CD14-positive monocyte (primary cell): ENCODE data around the gene CUX1. TPM values are rescaled to one million over a fixed set of nuclear protein-coding genes. Genes with fewer than 3 reads are reported as not detected.

Source experiments
- DNase-seq, 3 donors: peaks; one replicate each; pipeline ENCODE4 v3.0.0-alpha.2; 2011 to 2022
- H2AFZ ChIP-seq: 2 replicates; pipeline ENCODE4 v1.6.0; 2012; ENCODE audit warnings: mild to moderate bottlenecking, low read depth, low read length, inconsistent platforms; ENCODE audit not compliant: insufficient read depth, poor library complexity, severe bottlenecking
- H3K27ac ChIP-seq, 2 donors: 1 replicate in 1 of 2; 2 replicates in 1 of 2; pipeline ENCODE4 v1.5.1; 2012 to 2013; ENCODE audit warnings: low read length in 2 of 2, control low read depth in 1 of 2, inconsistent platforms in 1 of 2, low read depth in 1 of 2, mild to moderate bottlenecking in 1 of 2
- H3K27me3 ChIP-seq, 2 donors: one replicate each; pipeline versions ENCODE4 v1.6.0 to v1.6.1; 2011 to 2013; ENCODE audit warnings: low read length in 2 of 2; ENCODE audit not compliant: control insufficient read depth in 2 of 2, insufficient read depth in 2 of 2
- H3K36me3 ChIP-seq, 2 donors: replicated peaks in 1 of 2; 1 replicate in 1 of 2; 2 replicates in 1 of 2; pipeline versions ENCODE4 v1.5.1 to v1.6.1; 2012 to 2013; ENCODE audit warnings: low read length in 2 of 2, control low read depth in 1 of 2, inconsistent platforms in 1 of 2, mild to moderate bottlenecking in 1 of 2; ENCODE audit not compliant: insufficient read depth in 2 of 2, control insufficient read depth in 1 of 2
- H3K4me1 ChIP-seq, 2 donors: 1 replicate in 1 of 2; 2 replicates in 1 of 2; pipeline versions ENCODE4 v1.5.1 to v1.6.1; 2012 to 2013; ENCODE audit warnings: low read length in 2 of 2, control low read depth in 1 of 2, inconsistent platforms in 1 of 2, mild to moderate bottlenecking in 1 of 2, moderate library complexity in 1 of 2; ENCODE audit not compliant: insufficient read depth in 2 of 2, control insufficient read depth in 1 of 2
- H3K4me2 ChIP-seq: replicated peaks from 2 replicates; pipeline ENCODE3; 2012; ENCODE audit warnings: low read length, moderate library complexity, mild to moderate bottlenecking; ENCODE audit not compliant: poor library complexity, severe bottlenecking; ENCODE audit errors: extremely low read depth
- H3K4me3 ChIP-seq, 3 experiments: fragments of 200-600 bp in 1 of 3; sonication (generic) in 1 of 3; replicated peaks in 1 of 3; 1 replicate in 2 of 3; 2 replicates in 1 of 3; pipeline ENCODE4 v1.5.1; 2011 to 2013; ENCODE audit warnings: low read length in 3 of 3, mild to moderate bottlenecking in 3 of 3, control low read depth in 2 of 3, low read depth in 2 of 3, inconsistent platforms in 1 of 3, moderate library complexity in 1 of 3
- H3K79me2 ChIP-seq: 2 replicates; pipeline ENCODE4 v1.6.0; 2012; ENCODE audit warnings: mild to moderate bottlenecking, control low read depth, inconsistent platforms, low read length, moderate library complexity; ENCODE audit not compliant: insufficient read depth
- H3K9ac ChIP-seq: 2 replicates; pipeline ENCODE4 v1.6.0; 2017; ENCODE audit warnings: low read length, mild to moderate bottlenecking; ENCODE audit not compliant: insufficient read depth, poor library complexity, severe bottlenecking
- H3K9me3 ChIP-seq, 2 donors: replicated peaks in 1 of 2; 1 replicate in 1 of 2; 2 replicates in 1 of 2; pipeline versions ENCODE4 v1.5.1 to v1.6.1; 2012 to 2013; ENCODE audit warnings: low read length in 2 of 2, control low read depth in 1 of 2; ENCODE audit not compliant: control insufficient read depth in 1 of 2, insufficient read depth in 1 of 2
- H4K20me1 ChIP-seq: 2 replicates; pipeline ENCODE4 v1.6.0; 2012; ENCODE audit warnings: mild to moderate bottlenecking, low read length, control low read depth, moderate library complexity; ENCODE audit not compliant: insufficient read depth
- H3K27ac Mint-ChIP-seq, 7 donors: one replicate each; pipeline ENCODE4 v1.8.0; 2020; ENCODE audit warnings: mild to moderate bottlenecking in 7 of 7, mixed read lengths in 7 of 7, moderate library complexity in 6 of 7, inconsistent platforms in 2 of 7
- H3K27me3 Mint-ChIP-seq, 3 donors: one replicate each; pipeline ENCODE4 v1.8.0; 2021 to 2022; ENCODE audit warnings: low read depth in 3 of 3, mild to moderate bottlenecking in 3 of 3, mixed read lengths in 3 of 3, moderate library complexity in 3 of 3, inconsistent platforms in 1 of 3
- H3K36me3 Mint-ChIP-seq, 2 donors: one replicate each; pipeline ENCODE4 v1.8.0; 2020; ENCODE audit warnings: mixed read lengths in 2 of 2, inconsistent platforms in 1 of 2, mild to moderate bottlenecking in 1 of 2
- H3K4me1 Mint-ChIP-seq: one replicate; pipeline ENCODE4 v1.8.0; 2020; ENCODE audit warnings: mild to moderate bottlenecking, mixed read lengths
- H3K4me3 Mint-ChIP-seq, 2 donors: one replicate each; pipeline ENCODE4 v1.8.0; 2020; ENCODE audit warnings: mild to moderate bottlenecking in 2 of 2, mixed read lengths in 2 of 2, moderate library complexity in 1 of 2
- H3K9me3 Mint-ChIP-seq, 7 donors: one replicate each; pipeline ENCODE4 v1.8.0; 2020 to 2022; ENCODE audit warnings: mixed read lengths in 7 of 7, mild to moderate bottlenecking in 6 of 7, moderate library complexity in 6 of 7, inconsistent platforms in 2 of 7
- WGBS: methylation state at CpG from one replicate; pipeline ENCODE4 v1.1.5; 2013; ENCODE audit warnings: missing lambda C conversion rate; ENCODE audit not compliant: insufficient coverage; 5-methylcytosine and 5-hydroxymethylcytosine counted together
- intact Hi-C, 2 donors: fragments of 100-400 bp; cut with micrococcal nuclease; formaldehyde crosslinking; loops; one replicate each; pipeline versions ENCODE4 v1.15.0 to v1.15.1; 2023
- polyA plus RNA-seq, 3 donors: library from polyadenylated mRNA; depleted of rRNA in 1 of 3; unstranded in 2 of 3; stranded (reverse) in 1 of 3; fragments of 300-500 nt in 2 of 3; fragments of >200 nt in 1 of 3; fragmentation: Illumina TruSeq in 2 of 3; gene quantifications; 1 replicate in 2 of 3; 2 replicates in 1 of 3; pipeline ENCODE4 v1.2.3, GENCODE V29; 2012 to 2021
- TF ChIP-seq, protein P1 (sequence below): fragments of 200-600 bp; IDR thresholded peaks from one replicate; pipeline ENCODE4 v1.8.0; 2022; ENCODE audit warnings: antibody characterized with exemption, mild to moderate bottlenecking

CUX1 gene
- polyA plus RNA-seq, 3 donors: 17.6 to 38.0 (median 28.0) TPM

DNA sequence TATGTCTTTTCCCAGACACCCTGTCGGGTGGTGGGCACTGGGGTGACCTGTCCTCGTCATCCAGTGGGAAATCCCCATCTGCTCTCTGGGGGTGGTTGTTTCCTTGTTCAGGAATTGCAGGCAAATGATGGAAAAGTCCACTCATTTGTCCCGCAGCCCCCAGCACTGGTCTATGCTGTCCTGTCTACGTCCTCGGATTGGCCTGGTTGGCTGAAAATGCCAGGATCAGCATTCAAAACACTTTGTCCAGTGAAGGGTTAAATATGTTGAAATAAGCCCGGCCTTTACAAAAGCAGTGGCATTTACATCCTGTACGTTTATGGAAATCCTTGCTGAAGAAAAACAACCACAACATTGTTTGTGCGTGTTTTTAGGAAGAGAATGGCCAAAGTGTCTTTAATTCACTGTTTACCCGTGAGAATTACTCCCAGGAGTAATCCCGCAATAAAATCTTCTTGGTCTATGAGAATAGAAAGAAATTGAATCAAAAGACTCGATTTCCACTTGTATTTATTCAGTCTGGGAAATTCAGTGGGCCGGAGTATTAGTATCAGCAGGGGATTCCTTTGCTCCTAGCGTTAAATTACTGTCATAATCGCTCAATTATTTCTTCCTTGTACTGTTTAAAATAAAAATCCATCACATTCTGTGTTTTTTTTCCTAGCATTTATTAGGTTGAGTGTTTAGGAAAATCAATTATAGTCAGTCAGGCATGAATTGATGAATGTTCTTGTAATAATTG is 352.4 kb downstream of the CUX1 start:
- no peaks in the 10 kb centered on the region for H3K9me3 ChIP-seq
- peak overlapping the region in 1 of 2 donors; percentile 30 for H3K27ac ChIP-seq

DNA sequence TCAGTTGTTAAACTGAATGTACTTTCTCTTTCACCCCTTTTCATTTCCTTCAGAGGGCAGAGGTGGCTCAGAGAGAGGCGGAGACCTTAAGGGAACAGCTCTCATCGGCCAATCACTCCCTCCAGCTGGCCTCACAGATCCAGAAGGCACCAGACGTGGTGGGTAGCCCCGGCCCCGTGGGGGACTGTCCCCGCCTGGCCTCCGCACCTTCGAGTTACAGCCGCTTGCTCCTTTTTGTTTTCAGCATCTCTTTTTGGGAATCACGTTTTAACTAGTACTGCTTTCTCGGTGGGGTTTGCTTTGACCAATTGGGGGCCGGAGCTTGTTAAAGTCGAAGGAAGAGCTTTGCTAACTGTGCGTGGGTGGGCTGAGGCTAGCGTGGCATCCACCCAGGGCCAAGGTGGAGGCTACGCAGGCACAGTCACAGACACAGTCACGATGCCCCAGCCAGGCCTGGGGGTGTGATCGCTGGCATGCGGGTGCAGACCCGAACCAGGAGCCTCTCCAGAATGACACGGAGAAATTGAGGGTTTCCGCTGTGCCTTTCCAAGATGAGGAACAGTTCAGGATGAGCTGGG is 353.1 kb downstream of the CUX1 start:
- H3K4me2 ChIP-seq: no peak overlapping the region
- Mint-ChIP-seq H3K4me3 (no peak overlapping the region), H3K27ac (peak overlapping the region in 4 of 7 donors; percentile 26 to 50 (median 35)), H3K9me3 (peaks cover 0 to 2% (median 0%) of the 10 kb centered on the region in 7 donors), H3K36me3 (peaks cover 62 to 99% of the 10 kb centered on the region in 2 donors), H3K27me3 (peaks cover 0 to 3% (median 0%) of the 10 kb centered on the region in 3 donors), H3K4me1 (peaks cover 2% of the 10 kb centered on the region)
- peaks cover 67 to 90% of the 10 kb centered on the region in 2 donors for H3K36me3 ChIP-seq
- WGBS: 93% methylated on average over 22 of the region's 22 CpGs
- no peak overlapping the region for H3K9ac ChIP-seq
- TF ChIP-seq, protein P1, sequence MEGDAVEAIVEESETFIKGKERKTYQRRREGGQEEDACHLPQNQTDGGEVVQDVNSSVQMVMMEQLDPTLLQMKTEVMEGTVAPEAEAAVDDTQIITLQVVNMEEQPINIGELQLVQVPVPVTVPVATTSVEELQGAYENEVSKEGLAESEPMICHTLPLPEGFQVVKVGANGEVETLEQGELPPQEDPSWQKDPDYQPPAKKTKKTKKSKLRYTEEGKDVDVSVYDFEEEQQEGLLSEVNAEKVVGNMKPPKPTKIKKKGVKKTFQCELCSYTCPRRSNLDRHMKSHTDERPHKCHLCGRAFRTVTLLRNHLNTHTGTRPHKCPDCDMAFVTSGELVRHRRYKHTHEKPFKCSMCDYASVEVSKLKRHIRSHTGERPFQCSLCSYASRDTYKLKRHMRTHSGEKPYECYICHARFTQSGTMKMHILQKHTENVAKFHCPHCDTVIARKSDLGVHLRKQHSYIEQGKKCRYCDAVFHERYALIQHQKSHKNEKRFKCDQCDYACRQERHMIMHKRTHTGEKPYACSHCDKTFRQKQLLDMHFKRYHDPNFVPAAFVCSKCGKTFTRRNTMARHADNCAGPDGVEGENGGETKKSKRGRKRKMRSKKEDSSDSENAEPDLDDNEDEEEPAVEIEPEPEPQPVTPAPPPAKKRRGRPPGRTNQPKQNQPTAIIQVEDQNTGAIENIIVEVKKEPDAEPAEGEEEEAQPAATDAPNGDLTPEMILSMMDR: no peak
- peak overlapping the region in 1 of 2 donors; percentile 30 for H3K27ac ChIP-seq
- H3K79me2 ChIP-seq: no peaks in the 10 kb centered on the region
- H3K4me1 ChIP-seq: no peaks in the 10 kb centered on the region
- DNase-seq: no peak
- no peak overlapping the region for H2AFZ ChIP-seq
- no peaks in the 10 kb centered on the region for H3K27me3 ChIP-seq
- H3K9me3 ChIP-seq: no peaks in the 10 kb centered on the region
- H4K20me1 ChIP-seq: peaks cover 8% of the 10 kb centered on the region
- intact Hi-C loops: no loop called here
- H3K4me3 ChIP-seq: no peak overlapping the region

More for the DNA sequence above, 352.4 kb downstream of the CUX1 start:
- TF ChIP-seq, protein P1: no peak
- Histone ChIP-seq H3K27me3 (no peaks in the 10 kb centered on the region), H4K20me1 (peaks cover 3% of the 10 kb centered on the region), H3K4me3 (no peak overlapping the region), H3K9ac (no peak overlapping the region), H3K79me2 (no peaks in the 10 kb centered on the region), H2AFZ (no peak overlapping the region), H3K36me3 (peaks cover 64 to 90% of the 10 kb centered on the region in 2 donors), H3K4me2 (no peak overlapping the region), H3K4me1 (no peaks in the 10 kb centered on the region)
- no peak overlapping the region for H3K4me3 Mint-ChIP-seq
- no peak for DNase-seq
- H3K4me1 Mint-ChIP-seq: peaks cover 2% of the 10 kb centered on the region
- WGBS: 70% methylated on average over 3 of the region's 14 CpGs
- peaks cover 0 to 3% (median 0%) of the 10 kb centered on the region in 3 donors for H3K27me3 Mint-ChIP-seq
- H3K9me3 Mint-ChIP-seq: peaks cover 0 to 2% (median 0%) of the 10 kb centered on the region in 7 donors
- peak overlapping the region in 2 of 7 donors; percentile 20 to 35 for H3K27ac Mint-ChIP-seq
- H3K36me3 Mint-ChIP-seq: peaks cover 56 to 99% of the 10 kb centered on the region in 2 donors
- intact Hi-C loops: no loop called here
